Measurements from ENCODE around the gene ZNF670. TPM values are rescaled to one million over a fixed set of nuclear protein-coding genes. Genes with fewer than 3 reads are reported as not detected.

The ZNF670 gene
- total and polyA plus RNA-seq, 10 donors: 1.4 to 5.6 (median 3.7) TPM

GRCh38 chr1:247060771-247061170, 17.8 kb downstream of the ZNF670 start:
- H3K4me1 ChIP-seq: no peaks in the 10 kb centered on the region
- no peaks in the 10 kb centered on the region for H3K27me3 ChIP-seq (replicated peaks in 1 of 7)
- peaks cover 15 to 99% (median 91%) of the 10 kb centered on the region in 8 donors for H3K9me3 ChIP-seq
- H3K27ac ChIP-seq: no peak overlapping the region
- peaks cover 0 to 27% (median 0%) of the 10 kb centered on the region in 6 donors for H3K36me3 ChIP-seq
- 70 to 83% (median 79%) methylated on average over 4 of the region's 4 CpGs for WGBS, 5 donors
- DNase-seq: no peak
- no peak overlapping the region for H3K4me3 ChIP-seq
- TF ChIP-seq CTCF (IDR thresholded peaks at IDR 0.05 in 8 of 11, conservative IDR thresholded peaks at IDR 0.05 in 3 of 11) (no peak), POLR2A (IDR thresholded peaks at IDR 0.05) (no peak), POLR2AphosphoS5 (IDR thresholded peaks at IDR 0.05) (no peak)
- intact Hi-C loops (cut with DNase I; ENCODE audit: low total_unique reads): no loop called here

- no peak overlapping the region for H3K27ac ChIP-seq
- DNase-seq: no peak
- peaks cover 0 to 21% (median 0%) of the 10 kb centered on the region in 6 donors for H3K36me3 ChIP-seq
- intact Hi-C loops (cut with DNase I; ENCODE audit: low total_unique reads): no loop called here
- no peaks in the 10 kb centered on the region for H3K27me3 ChIP-seq (replicated peaks in 1 of 7)
- peaks cover 17 to 100% (median 97%) of the 10 kb centered on the region in 8 donors for H3K9me3 ChIP-seq
- WGBS, 5 donors: 93 to 99% (median 96%) methylated on average over 2 of the region's 2 CpGs
- no peaks in the 10 kb centered on the region for H3K4me1 ChIP-seq
- H3K4me3 ChIP-seq: no peak overlapping the region
- TF ChIP-seq POLR2AphosphoS5 (IDR thresholded peaks at IDR 0.05) (no peak), CTCF (IDR thresholded peaks at IDR 0.05 in 8 of 11, conservative IDR thresholded peaks at IDR 0.05 in 3 of 11) (no peak)
These were observed 22.5 kb downstream of the ZNF670 start for GRCh38 chr1:247056071-247056470.

GRCh38 chr1:247054992-247055415, 23.6 kb downstream of the ZNF670 start:
- no peaks in the 10 kb centered on the region for H3K27me3 ChIP-seq (replicated peaks in 1 of 7)
- 11 to 32% (median 27%) methylated on average over 2 of the region's 2 CpGs for WGBS, 5 donors
- peaks cover 0 to 21% (median 0%) of the 10 kb centered on the region in 6 donors for H3K36me3 ChIP-seq
- H3K4me3 ChIP-seq: no peak overlapping the region
- H3K27ac ChIP-seq: no peak overlapping the region
- no peak for TF ChIP-seq POLR2A (IDR thresholded peaks at IDR 0.05)
- TF ChIP-seq CTCF (IDR thresholded peaks at IDR 0.05 in 8 of 11, conservative IDR thresholded peaks at IDR 0.05 in 3 of 11): no peak
- TF ChIP-seq POLR2AphosphoS5 (IDR thresholded peaks at IDR 0.05): no peak
- H3K9me3 ChIP-seq: peaks cover 15 to 100% (median 97%) of the 10 kb centered on the region in 8 donors
- no peaks in the 10 kb centered on the region for H3K4me1 ChIP-seq
- intact Hi-C loops (cut with DNase I; ENCODE audit: low total_unique reads): no loop called here
- DNase-seq: no peak

GRCh38 chr1:247047702-247048101, 30.9 kb downstream of the ZNF670 start:
- Histone ChIP-seq H3K27ac (no peak overlapping the region), H3K36me3 (peaks cover 0 to 34% (median 4%) of the 10 kb centered on the region in 6 donors), H3K4me3 (no peak overlapping the region), H3K4me1 (no peaks in the 10 kb centered on the region), H3K27me3 (replicated peaks in 1 of 7) (no peaks in the 10 kb centered on the region), H3K9me3 (peaks cover 3 to 100% (median 99%) of the 10 kb centered on the region in 8 donors)
- intact Hi-C loops (cut with DNase I; ENCODE audit: low total_unique reads): no loop called here
- TF ChIP-seq CTCF (IDR thresholded peaks at IDR 0.05 in 8 of 11, conservative IDR thresholded peaks at IDR 0.05 in 3 of 11) (no peak), POLR2AphosphoS5 (IDR thresholded peaks at IDR 0.05) (no peak), POLR2A (IDR thresholded peaks at IDR 0.05) (no peak)
- no peak for DNase-seq
- 92 to 98% (median 95%) methylated on average over 2 of the region's 2 CpGs for WGBS, 5 donors

Measured in spleen (tissue), 11 donors.